ENCODE results near the gene KCNN1. TPM values are rescaled to one million over a fixed set of nuclear protein-coding genes. Genes with fewer than 3 reads are reported as not detected.
A peak's percentile ranks its signal among the peaks of the same experiment; 100 is the strongest.

KCNN1 gene
- total and polyA plus RNA-seq, 11 donors, result 0.03 to 0.27 (median 0.07) TPM; not detected in 7

GRCh38 chr19:18044825-18045304 is 78.0 kb downstream of the KCNN1 start:
- Histone ChIP-seq H3K27me3 (no peaks in the 10 kb centered on the region), H3K9me3 (peaks cover 0 to 7% (median 0%) of the 10 kb centered on the region in 12 donors), H3K4me1 (peaks cover 0 to 36% (median 23%) of the 10 kb centered on the region in 12 donors), H3K4me3 (peak overlapping the region; percentile 3 to 60 (median 50)), H3K36me3 (no peaks in the 10 kb centered on the region), H3K27ac (peak overlapping the region; percentile 62 to 93 (median 78))
- 7 to 13% (median 9%) methylated on average over 12 of the region's 12 CpGs for WGBS, 4 donors
- TF ChIP-seq POLR2A (IDR thresholded peaks at IDR 0.05) (peak in 1 of 2 donors; percentile 17), CTCF (IDR thresholded peaks at IDR 0.05) (no peak)
- intact Hi-C loops (cut with DNase I), result loop anchor here in 1 of 10 donors (2.0 kb wide), 1 partner anchor 22 kb away; no protein-coding TSS in a partner anchor
- ATAC-seq (peak; percentile 37 to 63 (median 55)), DNase-seq (peak; percentile 71 to 87 (median 85))

DNA sequence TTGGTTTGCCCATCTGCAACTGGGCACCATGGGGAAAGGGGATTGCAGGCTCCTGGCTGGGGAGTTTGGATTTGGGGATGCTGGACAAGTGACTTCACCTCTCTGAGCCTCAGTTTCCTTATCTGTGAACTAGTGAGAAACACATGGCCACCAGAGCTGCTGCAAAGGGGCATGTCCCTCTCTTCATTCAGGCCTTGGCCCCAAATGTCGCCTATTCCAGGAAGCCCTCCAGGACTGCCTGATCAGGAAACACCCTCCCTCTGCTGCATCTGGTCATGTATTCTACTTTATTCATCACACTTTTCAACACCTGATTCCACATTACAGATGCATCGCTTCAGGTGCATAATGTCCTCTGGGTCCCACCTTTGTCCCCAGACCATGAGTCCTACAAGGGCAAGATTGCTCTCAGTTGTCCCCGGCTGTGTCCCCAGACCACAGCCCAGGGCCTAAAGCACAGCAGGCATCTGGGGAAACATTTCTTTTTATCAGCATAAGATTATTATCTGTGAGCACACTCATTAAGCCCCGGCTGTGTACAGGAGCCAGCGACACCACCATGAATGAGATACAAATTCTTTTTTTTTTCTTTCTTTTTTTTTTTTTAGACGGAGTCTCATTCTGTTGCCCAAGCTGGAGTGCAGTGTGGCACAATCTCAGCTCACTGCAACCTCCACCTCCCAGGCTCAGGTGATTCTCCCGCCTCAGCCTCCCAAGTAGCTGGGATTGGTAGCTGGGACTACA is 78.6 kb downstream of the KCNN1 start:
- TF ChIP-seq POLR2A (IDR thresholded peaks at IDR 0.05), result peak in 1 of 2 donors; percentile 1
- TF ChIP-seq CTCF (IDR thresholded peaks at IDR 0.05), result no peak
- WGBS, 4 donors, result 59 to 77% (median 74%) methylated on average over 7 of the region's 7 CpGs
- Histone ChIP-seq H3K27me3 (no peaks in the 10 kb centered on the region), H3K4me1 (peaks cover 0 to 41% (median 27%) of the 10 kb centered on the region in 12 donors), H3K27ac (peak overlapping the region; percentile 62 to 93 (median 78)), H3K4me3 (peak overlapping the region in 11 of 12 donors; percentile 3 to 60 (median 52)), H3K36me3 (no peaks in the 10 kb centered on the region), H3K9me3 (peaks cover 0 to 7% (median 0%) of the 10 kb centered on the region in 12 donors)
- no peak for ATAC-seq
- DNase-seq, result no peak
- intact Hi-C loops (cut with DNase I), result loop anchor here in 1 of 10 donors (2.0 kb wide), 1 partner anchor 23 kb away; no protein-coding TSS in a partner anchor

DNA sequence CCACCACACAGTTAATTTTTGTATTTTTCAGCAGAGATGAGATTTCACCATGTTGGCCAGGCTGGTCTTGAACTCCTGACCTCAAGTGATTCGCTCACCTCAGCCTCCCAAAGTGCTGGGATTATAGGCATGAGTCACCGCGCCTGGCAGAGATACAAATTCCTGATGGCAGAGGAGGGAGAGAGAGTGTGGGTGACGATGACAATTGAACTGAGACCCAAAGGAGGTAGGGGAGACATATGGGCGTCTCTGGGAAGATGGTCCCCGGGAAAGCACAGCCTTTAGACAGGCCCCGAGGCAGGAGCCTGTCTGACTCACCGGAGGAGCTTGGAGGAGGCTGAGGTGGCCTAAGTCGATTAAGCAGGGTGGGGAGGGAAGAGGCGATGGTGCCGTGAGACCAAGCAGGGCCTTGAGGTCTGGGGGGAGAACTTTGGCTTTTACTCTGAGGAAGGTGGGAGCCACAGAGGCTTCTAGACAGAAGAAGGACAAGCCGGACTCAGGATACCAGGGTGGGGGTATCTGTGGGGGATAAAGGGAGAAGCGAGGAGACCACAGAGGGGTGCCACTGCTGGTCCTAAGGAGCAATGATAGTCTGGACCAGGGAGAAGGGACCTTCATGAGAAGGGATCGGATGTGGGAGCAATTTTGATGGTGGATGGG is 79.3 kb downstream of the KCNN1 start:
- Histone ChIP-seq H3K27me3 (no peaks in the 10 kb centered on the region), H3K27ac (peak overlapping the region; percentile 13 to 93 (median 78)), H3K36me3 (no peaks in the 10 kb centered on the region), H3K9me3 (peaks cover 0 to 3% (median 0%) of the 10 kb centered on the region in 12 donors), H3K4me1 (peaks cover 0 to 48% (median 33%) of the 10 kb centered on the region in 12 donors), H3K4me3 (no peak overlapping the region)
- no peak for DNase-seq
- intact Hi-C loops (cut with DNase I), result no loop called here
- TF ChIP-seq CTCF (IDR thresholded peaks at IDR 0.05) (no peak), POLR2A (IDR thresholded peaks at IDR 0.05) (no peak)
- 67 to 70% (median 68%) methylated on average over 14 of the region's 14 CpGs for whole genome bisulfite sequencing, 4 donors
- no peak for ATAC-seq

DNA sequence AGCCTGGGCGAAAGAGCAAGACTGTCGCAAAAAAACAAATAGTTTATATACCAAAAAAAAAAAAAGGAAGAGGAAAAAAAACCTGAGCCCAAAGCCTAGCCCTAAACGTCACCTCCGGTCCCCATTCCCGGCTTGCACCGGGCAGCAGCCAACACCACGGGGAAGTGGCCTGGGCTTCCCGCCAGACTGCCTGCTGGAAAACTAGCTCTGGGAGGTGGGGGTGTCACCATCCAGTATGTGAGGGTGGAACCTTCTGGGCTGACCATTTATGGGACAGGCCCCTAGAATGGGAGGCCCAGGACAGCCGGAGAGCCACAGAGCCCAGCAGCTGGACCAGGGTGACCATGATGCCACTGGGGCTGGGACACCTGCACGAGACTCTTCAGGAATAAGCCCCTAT is 82.5 kb downstream of the KCNN1 start:
- intact Hi-C loops (cut with DNase I), result loop anchor here in 1 of 10 donors (2.0 kb wide), 1 partner anchor 29 kb away; no protein-coding TSS in a partner anchor
- DNase-seq (peak; percentile 96 to 98 (median 97)), ATAC-seq (peak; percentile 88 to 97 (median 92))
- H3K36me3 ChIP-seq, result no peaks in the 10 kb centered on the region
- peak overlapping the region in 1 of 12 donors; percentile 22 for H3K4me3 ChIP-seq
- 20 to 37% (median 26%) methylated on average over 10 of the region's 10 CpGs for WGBS, 4 donors
- H3K4me1 ChIP-seq, result peaks cover 0 to 52% (median 41%) of the 10 kb centered on the region in 12 donors
- TF ChIP-seq POLR2A (IDR thresholded peaks at IDR 0.05) (peak in 1 of 2 donors; percentile 60), CTCF (IDR thresholded peaks at IDR 0.05) (no peak)
- no peaks in the 10 kb centered on the region for H3K9me3 ChIP-seq
- no peaks in the 10 kb centered on the region for H3K27me3 ChIP-seq
- H3K27ac ChIP-seq, result peak overlapping the region; percentile 67 to 95 (median 84)
